Neural crest cell (in vitro differentiated cells): ENCODE measurements around the gene CREB3L2. TPM values are rescaled to one million over a fixed set of nuclear protein-coding genes. Genes with fewer than 3 reads are reported as not detected.
"Not testable (repeated sequence)": the region's sequence is repeated elsewhere in the genome, so short reads cannot be mapped to it uniquely, and the experiment has no call there.

ENCODE experiments used
- DNase-seq: peaks from one replicate; pipeline ENCODE4 v3.0.0; 2021; ENCODE audit warnings: low read depth, mixed read lengths, low spot score
- H3K27ac Mint-ChIP-seq: one replicate; pipeline ENCODE4 v1.8.0; 2021; ENCODE audit warnings: mild to moderate bottlenecking, mixed read lengths; ENCODE audit not compliant: unreplicated experiment
- H3K27me3 Mint-ChIP-seq: 2 replicates; pipeline ENCODE4 v1.8.0; 2021; ENCODE audit warnings: low read depth, mild to moderate bottlenecking, mixed read lengths
- H3K36me3 Mint-ChIP-seq: 2 replicates; pipeline ENCODE4 v1.8.0; 2021; ENCODE audit warnings: low read depth, mild to moderate bottlenecking, mixed read lengths
- H3K4me1 Mint-ChIP-seq: 2 replicates; pipeline ENCODE4 v1.8.0; 2021; ENCODE audit warnings: mixed read lengths
- H3K4me3 Mint-ChIP-seq: one replicate; pipeline ENCODE4 v1.8.0; 2021; ENCODE audit warnings: mild to moderate bottlenecking, mixed read lengths
- H3K9me3 Mint-ChIP-seq: 2 replicates; pipeline ENCODE4 v1.8.0; 2021; ENCODE audit warnings: mixed read lengths
- total RNA-seq: library from RNA; stranded (reverse); gene quantifications from 2 replicates; pipeline ENCODE4 v1.2.1, GENCODE V29; 2021
- TF ChIP-seq, protein P1 (sequence below): fragments of 200-600 bp; sonication (generic); conservative IDR thresholded peaks from 2 replicates; pipeline ENCODE4 v1.5.0; 2021; ENCODE audit warnings: antibody characterized with exemption, mild to moderate bottlenecking

Gene CREB3L2
- total RNA-seq, 1 donor from 2014 or later, result 51.9 TPM

DNA sequence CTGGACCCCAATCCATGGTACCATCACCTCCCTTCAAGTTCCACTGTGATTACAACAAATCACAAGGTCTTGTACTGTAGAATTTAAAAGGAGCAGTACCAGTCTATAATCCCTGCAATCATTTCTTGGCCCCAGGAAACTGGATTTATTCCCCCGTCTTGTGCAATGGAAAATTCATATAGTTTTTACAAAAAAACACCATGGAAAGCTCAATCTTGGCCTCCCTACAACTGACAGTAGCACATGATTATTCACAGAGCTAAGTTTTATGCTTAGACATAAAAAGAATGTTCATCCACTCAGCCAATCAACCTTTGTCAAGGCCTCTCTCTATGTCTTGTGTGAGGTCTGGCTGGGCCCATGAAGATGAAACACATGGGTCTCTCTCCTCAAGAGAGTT is 165.3 kb downstream of the CREB3L2 start:
- H3K4me3 Mint-ChIP-seq, result no peak overlapping the region
- peaks cover 21% of the 10 kb centered on the region for H3K4me1 Mint-ChIP-seq
- peaks cover 10% of the 10 kb centered on the region for H3K36me3 Mint-ChIP-seq
- H3K27ac Mint-ChIP-seq, result no peak overlapping the region
- peaks cover 8% of the 10 kb centered on the region for H3K9me3 Mint-ChIP-seq
- H3K27me3 Mint-ChIP-seq, result peaks cover under 1% of the 10 kb centered on the region
- TF ChIP-seq, protein P1, sequence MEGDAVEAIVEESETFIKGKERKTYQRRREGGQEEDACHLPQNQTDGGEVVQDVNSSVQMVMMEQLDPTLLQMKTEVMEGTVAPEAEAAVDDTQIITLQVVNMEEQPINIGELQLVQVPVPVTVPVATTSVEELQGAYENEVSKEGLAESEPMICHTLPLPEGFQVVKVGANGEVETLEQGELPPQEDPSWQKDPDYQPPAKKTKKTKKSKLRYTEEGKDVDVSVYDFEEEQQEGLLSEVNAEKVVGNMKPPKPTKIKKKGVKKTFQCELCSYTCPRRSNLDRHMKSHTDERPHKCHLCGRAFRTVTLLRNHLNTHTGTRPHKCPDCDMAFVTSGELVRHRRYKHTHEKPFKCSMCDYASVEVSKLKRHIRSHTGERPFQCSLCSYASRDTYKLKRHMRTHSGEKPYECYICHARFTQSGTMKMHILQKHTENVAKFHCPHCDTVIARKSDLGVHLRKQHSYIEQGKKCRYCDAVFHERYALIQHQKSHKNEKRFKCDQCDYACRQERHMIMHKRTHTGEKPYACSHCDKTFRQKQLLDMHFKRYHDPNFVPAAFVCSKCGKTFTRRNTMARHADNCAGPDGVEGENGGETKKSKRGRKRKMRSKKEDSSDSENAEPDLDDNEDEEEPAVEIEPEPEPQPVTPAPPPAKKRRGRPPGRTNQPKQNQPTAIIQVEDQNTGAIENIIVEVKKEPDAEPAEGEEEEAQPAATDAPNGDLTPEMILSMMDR, result no peak
- DNase-seq, result no peak

DNA sequence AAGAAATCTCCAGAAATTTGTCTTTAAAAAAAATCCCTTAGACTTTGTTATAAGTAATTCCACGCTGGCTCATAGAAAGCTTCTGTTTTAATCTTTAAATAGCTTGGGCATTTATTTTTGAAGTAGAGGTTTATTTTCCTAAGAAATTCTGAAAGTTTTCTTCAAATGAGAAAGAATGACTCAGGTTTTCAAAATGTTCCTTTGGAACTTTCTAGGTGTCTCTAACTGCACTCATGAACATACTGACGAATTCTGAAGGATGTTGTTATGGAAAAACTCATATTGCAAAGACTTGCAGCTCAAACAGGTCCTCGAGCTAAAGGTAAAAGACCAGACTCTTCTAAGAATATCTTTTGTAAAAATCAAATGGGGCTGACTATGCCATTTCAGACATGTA is 165.8 kb downstream of the CREB3L2 start:
- TF ChIP-seq, protein P1, result no peak
- Mint-ChIP-seq H3K27ac (no peak overlapping the region), H3K4me3 (no peak overlapping the region), H3K36me3 (peaks cover 10% of the 10 kb centered on the region), H3K4me1 (peaks cover 21% of the 10 kb centered on the region), H3K9me3 (peaks cover 9% of the 10 kb centered on the region), H3K27me3 (no peaks in the 10 kb centered on the region)
- no peak for DNase-seq

DNA sequence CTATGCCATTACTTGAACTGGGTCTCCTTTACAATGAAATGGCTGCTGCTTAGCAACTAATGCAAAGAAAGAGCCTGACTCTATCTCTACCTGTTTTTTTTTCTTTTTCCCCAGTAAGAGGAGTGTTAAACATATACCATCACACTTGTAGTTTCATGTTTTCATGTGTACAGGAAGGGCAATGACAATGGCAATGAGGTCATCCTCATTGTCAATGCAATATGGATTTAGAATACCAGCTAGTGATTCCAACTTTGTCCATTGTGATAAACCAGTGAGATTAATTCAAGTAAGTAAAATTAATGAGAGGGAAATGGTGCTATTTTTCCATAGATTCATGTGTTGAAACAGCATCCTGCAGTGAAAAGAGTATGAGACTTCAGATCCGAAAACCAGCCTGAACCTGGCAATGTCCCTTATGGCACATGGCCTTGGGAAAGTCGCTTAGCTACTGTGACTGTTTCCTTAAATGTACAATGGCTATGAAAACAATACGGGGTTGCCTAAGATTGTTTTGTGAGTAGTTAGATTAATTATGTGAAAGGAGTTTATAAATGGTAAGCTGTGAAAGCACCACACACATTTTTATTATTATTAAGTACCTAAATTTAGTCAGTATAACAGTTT is 166.3 kb downstream of the CREB3L2 start:
- Mint-ChIP-seq H3K36me3 (peaks cover 10% of the 10 kb centered on the region), H3K27me3 (no peaks in the 10 kb centered on the region), H3K4me3 (no peak overlapping the region), H3K4me1 (peaks cover 21% of the 10 kb centered on the region), H3K27ac (no peak overlapping the region), H3K9me3 (peaks cover 13% of the 10 kb centered on the region)
- DNase-seq, result no peak
- TF ChIP-seq, protein P1, result no peak

DNA sequence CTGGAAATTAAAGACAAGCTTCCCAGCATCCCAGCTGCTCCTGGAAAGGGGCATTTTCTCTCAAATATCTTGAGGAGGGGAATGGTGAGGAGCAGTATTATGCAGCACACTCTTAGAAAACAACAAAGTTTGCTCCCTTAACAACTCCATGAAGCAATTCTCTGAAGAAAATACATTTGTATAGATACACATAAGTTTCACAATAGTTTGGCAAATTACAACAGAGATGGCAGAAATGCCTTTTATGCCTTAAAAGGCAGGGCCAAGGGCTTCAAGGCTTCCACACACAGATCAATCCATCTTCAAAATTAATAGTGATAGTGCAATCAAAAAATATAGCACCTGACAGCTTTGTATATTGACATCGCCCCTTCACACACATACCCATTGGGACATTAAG is 167.3 kb downstream of the CREB3L2 start:
- DNase-seq, result no peak
- Mint-ChIP-seq H3K36me3 (peaks cover 10% of the 10 kb centered on the region), H3K9me3 (peaks cover 16% of the 10 kb centered on the region), H3K4me1 (peaks cover 11% of the 10 kb centered on the region), H3K27ac (no peak overlapping the region), H3K4me3 (no peak overlapping the region), H3K27me3 (no peaks in the 10 kb centered on the region)
- TF ChIP-seq, protein P1, result no peak

DNA sequence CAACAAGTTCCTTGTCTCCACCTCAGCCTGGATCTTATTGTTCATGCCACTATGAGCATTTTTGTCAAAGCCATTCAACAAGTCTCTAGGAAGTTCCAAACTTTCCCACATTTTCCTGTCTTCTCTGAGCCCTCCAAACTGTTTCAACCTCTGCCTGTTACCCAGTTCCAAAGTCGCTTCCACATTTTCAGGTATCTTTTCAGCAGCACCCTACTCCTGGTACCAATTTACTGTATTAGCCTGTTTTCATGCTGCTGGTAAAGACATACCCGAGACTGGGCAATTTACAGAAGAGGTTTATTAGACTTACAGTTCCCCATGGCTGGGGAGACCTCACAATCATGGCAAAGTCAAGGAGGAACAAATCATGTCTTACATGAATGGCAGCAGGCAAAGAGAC is 168.9 kb downstream of the CREB3L2 start:
- Mint-ChIP-seq H3K9me3 (peaks cover 16% of the 10 kb centered on the region), H3K36me3 (peaks cover 10% of the 10 kb centered on the region)
- H3K27me3 Mint-ChIP-seq, DNase-seq, H3K4me1 Mint-ChIP-seq, H3K4me3 Mint-ChIP-seq, H3K27ac Mint-ChIP-seq: not testable (repeated sequence)

GRCh38 chr7:137832382-137832781 is 169.5 kb downstream of the CREB3L2 start:
- TF ChIP-seq, protein P1, result no peak
- H3K27ac Mint-ChIP-seq, result no peak overlapping the region
- no peak for DNase-seq
- no peaks in the 10 kb centered on the region for H3K4me1 Mint-ChIP-seq
- peaks cover 16% of the 10 kb centered on the region for H3K9me3 Mint-ChIP-seq
- no peak overlapping the region for H3K4me3 Mint-ChIP-seq
- peaks cover 10% of the 10 kb centered on the region for H3K36me3 Mint-ChIP-seq
- no peaks in the 10 kb centered on the region for H3K27me3 Mint-ChIP-seq

DNA sequence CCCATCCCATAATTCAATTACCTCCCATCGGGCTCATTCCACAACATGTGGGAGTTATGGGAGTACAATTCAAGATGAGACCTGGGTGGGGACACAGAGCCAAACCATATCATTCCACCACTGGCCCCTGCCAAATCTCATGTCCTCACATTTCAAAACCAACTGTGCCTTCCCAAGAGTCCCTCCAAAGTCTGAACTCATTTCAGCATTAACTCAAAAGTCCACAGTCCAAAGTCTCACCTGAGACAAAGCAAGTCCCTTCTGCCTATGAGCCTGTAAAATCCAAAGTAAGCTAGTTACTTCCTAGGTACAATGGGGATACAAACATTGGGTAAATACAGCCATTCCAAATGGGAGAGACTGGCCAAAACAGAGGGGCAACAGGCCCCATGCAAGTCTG is 170.3 kb downstream of the CREB3L2 start:
- H3K4me3 Mint-ChIP-seq, DNase-seq: not testable (repeated sequence)

More for the DNA sequence above, 170.3 kb downstream of the CREB3L2 start:
- peaks cover 16% of the 10 kb centered on the region for H3K9me3 Mint-ChIP-seq
- not testable (repeated sequence) for H3K4me1 Mint-ChIP-seq, H3K27me3 Mint-ChIP-seq, H3K27ac Mint-ChIP-seq
- peaks cover 10% of the 10 kb centered on the region for H3K36me3 Mint-ChIP-seq
